Lower leg skin (tissue), 3 donors: ENCODE data around the gene SIK1.

ENCODE experiments used
- CTCF ChIP-seq, 3 donors: fragments of 450-650 bp; IDR thresholded peaks; one replicate each; pipeline ENCODE4 v1.5.1; 2016; ENCODE audit warnings: antibody characterized with exemption in 3 of 3, mild to moderate bottlenecking in 3 of 3, moderate library complexity in 2 of 3
- POLR2A ChIP-seq, 2 donors: fragments of 450-650 bp; IDR thresholded peaks; one replicate each; pipeline ENCODE4 v1.6.1; 2016 to 2017; ENCODE audit warnings: antibody characterized with exemption in 2 of 2, mild to moderate bottlenecking in 1 of 2, moderate library complexity in 1 of 2

GRCh38 chr21:43370091-43370658 is 56.8 kb downstream of the SIK1 start:
- no peak for TF ChIP-seq CTCF (IDR thresholded peaks at IDR 0.05)
- TF ChIP-seq POLR2A (IDR thresholded peaks at IDR 0.05) = no peak
